GM18505 (cell line): ENCODE measurements around the gene ZNF672.
"Not testable (repeated sequence)": the region's sequence is repeated elsewhere in the genome, so short reads cannot be mapped to it uniquely, and the experiment has no call there.

Source experiments
- ATAC-seq: cut with Tn5 transposase; IDR thresholded peaks from one replicate; pipeline ENCODE4 v1.9.1; 2021; ENCODE audit not compliant: unreplicated experiment
- POLR2A ChIP-seq: IDR thresholded peaks from 4 replicates; pipeline ENCODE4 v1.6.1; 2011; ENCODE audit warnings: borderline replicate concordance; ENCODE audit not compliant: insufficient read depth, insufficient read length; ENCODE audit errors: extremely low read depth

The ZNF672 gene

DNA sequence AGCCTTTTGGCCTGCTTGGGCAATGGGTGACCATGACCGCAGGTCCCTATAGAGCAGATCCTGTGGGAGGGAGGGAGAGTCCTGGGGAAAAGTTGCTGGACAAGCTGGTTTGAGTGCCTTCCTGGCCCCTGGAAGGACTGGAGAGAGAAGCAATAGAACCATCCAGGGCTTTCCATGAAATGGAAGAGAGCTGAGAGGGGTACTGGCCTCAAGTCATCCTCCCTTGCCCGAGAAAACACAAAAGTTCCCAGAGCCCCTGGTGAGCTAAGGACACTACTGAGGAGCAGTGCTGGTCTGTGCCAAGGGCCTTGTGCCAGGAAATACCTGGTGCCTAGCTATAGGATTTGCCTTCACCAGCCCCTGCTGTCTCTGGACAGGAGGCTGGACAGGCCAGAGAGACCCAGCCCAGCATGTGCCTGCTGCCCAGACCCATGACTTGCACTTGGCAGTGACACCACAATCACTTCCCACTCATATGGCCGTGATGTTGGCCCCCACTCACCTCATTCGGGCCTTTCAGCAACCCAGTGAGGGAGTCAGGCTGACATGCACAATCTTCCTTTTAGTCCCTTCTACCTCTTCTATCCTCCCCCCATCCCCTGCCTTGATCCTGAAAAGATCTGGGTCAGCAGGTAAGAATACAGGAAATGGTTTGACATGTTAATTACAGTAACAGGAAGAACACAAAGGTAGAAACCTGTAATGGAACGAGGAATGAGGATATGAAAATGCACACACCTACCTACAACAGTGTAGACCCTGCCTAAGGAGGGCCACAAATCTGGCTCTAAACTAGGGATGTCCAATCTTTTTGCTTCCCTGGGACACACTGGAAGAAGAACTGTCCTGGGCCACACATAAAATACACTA lies 19.3 kb upstream of the ZNF672 start:
- no peak for ATAC-seq
- TF ChIP-seq POLR2A: no peak

DNA sequence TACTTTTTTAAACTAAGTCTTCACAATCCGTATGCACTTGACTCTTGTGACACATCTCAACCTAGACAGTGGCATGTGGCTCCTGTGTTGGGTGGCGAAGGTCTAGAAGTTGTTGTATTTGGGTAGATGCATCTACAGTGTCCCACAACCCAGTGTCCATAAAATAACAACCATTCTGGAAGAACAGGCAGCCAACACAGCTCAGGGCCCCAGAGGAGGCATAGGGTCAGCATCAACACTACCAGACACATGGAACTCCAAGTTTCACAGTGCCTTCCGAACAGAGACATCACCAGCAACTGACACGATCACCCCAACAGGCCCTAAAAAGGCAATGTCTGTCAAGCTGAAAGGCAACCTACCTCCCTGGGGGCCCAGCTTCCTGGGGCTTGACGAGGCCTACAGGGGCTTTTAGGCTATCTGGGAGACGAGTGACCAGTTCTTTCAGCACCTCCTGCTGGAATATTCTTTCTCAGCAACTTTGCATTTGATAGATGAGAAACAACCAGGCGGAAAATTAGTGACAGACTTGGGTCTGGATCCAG lies 17.9 kb upstream of the ZNF672 start:
- no peak for ATAC-seq

DNA sequence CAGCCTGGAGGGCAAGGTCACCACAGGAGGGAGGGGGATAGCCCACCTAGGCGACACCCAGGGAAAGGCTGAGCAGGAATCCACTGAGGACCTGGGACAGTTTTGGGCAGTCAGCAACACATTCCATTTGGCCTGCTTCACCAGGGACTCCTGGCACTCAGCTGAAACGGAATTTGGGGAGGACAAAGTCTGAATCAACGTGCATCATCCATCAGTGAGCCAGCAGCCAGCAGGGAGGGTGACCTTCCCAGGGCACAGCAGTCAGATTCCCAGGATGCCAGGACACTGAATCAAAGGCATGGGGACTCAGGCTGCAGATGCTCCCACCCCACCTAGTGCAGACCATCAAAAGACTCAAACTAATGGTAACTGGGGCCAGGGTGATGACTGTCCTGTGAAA lies 16.9 kb upstream of the ZNF672 start:
- no peak for TF ChIP-seq POLR2A
- no peak for ATAC-seq

More for the DNA sequence above, 17.9 kb upstream of the ZNF672 start:
- TF ChIP-seq POLR2A: no peak

DNA sequence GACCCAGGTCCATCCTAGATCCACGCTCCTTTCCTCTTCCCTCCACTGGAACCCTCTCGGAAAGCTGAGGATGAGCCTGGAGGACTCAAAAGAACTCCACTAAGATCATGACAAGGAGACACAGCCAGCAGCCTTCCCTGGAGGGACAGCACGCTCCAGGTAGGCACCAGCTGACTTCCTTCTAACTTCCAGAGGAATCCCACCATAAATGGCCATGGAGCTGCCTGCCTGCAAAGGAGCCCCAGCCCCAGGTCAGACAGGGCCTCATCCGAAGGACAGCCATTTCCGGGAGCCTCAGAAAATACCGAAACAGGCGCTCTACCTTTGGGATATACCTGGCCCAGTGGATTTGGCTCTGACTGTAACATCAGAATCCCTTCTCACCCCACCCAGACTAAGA lies 16.4 kb upstream of the ZNF672 start:
- ATAC-seq: no peak
- TF ChIP-seq POLR2A: no peak

DNA sequence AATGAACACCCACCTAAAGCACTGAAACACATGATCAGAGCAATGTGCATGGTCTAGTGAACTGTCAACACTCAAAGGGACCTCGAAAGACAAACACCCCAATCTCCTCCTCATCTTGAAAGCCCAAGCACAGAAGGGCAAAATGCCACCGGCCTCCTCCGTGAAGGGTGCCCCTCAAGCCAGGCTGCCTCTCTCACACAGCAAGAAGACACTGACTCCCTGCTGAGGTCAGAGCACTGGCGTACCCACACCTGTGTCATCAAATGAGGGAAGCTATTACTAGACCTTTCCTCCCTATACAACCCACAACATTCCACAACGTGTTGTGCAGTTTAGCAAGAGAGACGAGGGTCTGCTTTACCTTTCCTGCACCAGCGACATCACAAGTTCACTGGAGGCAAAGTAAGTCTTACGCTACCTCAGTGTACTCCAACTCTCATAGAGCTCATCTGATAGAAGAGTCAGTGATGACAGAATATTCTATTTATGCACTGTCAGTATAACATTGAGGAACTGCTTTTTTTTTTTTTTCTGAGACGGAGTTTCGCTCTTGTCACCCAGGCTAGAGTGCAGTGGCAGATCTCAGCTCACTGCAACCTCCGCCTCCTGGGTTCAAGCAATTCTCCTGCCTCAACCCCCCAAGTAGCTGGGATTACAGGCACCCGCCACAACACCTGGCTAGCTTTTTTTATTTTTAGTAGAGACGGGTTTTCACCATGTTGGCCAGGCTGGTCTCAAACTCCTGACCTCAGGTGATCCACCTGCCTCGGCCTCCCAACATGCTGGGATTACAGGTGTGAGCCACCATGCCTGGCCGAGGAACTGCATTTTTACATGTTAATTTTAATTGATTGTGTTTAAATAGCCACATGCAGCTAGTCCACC lies 15.6 kb upstream of the ZNF672 start:
- TF ChIP-seq POLR2A: no peak
- ATAC-seq: no peak

DNA sequence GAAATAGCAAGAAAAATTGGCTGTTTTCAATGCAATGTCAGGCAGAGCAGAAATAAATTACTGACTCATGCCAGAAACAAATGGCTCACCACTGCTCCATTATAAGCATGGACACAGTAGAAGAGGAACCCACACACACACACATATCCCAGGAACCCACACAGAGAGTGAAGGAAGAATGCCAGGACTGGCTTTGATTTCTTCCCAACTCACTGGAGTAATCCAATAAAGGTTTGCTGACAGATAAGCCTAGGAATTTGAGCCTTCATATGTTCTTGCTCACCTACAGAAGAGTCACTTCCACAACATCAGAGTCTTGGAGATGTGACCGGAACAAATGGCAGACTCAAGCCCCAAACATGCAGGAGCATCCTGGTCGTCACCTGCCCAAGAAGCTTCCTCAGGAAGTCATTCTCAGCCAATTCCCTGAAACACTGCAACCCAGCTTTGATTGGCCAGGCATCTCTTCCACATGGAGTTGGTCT lies 14.5 kb upstream of the ZNF672 start:
- TF ChIP-seq POLR2A: no peak
- no peak for ATAC-seq

DNA sequence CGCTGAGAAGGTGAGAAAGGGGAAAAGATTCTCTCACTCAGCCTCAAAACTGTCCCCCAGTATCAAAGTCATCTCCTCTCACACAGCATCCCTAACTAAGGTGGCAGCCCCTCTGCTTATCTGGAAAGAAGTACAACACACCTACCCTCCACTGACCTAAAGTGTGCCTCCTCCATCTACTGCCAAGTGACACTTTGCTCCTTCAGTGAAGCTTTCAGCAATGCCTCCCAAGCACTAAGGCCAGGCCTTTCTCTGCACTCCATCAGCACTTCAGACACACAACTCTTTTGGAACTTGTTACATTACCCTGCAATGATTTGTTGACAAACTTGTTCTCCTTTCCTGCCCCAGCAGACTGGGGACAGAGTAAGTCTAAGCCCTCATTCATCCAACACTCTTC lies 13.7 kb upstream of the ZNF672 start:
- no peak for ATAC-seq
- no peak for TF ChIP-seq POLR2A

DNA sequence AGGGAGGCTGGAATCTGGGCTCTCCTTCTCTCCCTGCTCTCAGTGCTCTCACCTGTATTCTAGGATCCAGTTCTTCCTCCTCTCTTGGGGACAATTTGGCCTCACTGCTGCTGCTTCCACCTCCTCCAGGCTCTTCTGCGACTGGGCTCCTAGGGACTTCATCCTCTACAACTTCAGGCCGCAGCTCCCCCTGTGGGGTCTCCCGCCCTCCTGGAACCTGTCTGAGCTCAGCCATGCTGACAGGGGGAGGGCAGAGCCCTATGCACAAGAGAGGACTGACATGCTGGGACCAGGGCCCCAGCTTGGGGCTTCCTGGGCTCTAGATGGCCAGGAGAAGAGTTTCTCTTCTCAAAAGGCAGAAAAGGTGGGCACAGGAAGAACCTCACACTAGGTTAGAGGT lies 13.3 kb upstream of the ZNF672 start:
- ATAC-seq: no peak
- TF ChIP-seq POLR2A: no peak

DNA sequence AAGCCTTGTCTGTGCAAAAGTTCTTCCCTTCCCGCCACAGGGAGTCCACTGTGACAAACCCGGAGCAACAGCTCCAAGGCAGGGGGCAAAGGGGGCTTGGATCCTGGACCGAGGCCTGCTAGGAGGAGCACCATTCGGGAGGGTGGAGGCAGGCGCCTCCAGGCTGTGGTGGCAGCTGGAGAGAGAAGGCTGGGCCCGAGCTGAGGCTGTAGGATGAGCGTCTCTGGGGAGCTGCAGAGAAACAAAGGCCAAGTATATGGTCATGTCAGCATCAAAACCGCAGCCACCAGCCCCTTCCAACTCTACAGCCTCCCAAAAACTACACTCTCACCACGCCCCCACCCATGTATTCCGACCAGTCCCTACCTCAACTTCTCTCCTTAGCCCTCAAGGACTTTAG lies 12.9 kb upstream of the ZNF672 start:
- no peak for TF ChIP-seq POLR2A
- ATAC-seq: no peak

DNA sequence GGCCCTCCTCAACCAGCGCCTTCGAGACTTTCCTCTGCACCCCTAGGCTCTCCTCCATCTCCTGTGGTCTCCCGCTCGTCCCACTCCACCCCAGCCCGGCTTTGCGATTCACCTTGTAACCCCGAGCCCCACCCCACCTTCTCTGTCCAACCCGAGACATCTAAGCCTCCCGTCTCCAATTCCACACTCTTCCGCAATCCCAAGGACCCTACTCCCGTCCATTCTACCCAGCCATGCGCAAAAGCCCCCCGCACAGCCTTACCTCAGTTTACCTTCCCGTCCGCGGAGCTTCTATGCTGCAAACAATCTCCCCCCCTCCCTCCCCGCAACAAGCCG lies 12.5 kb upstream of the ZNF672 start:
- peak; percentile 5 for ATAC-seq
- peak; percentile 20 for TF ChIP-seq POLR2A

DNA sequence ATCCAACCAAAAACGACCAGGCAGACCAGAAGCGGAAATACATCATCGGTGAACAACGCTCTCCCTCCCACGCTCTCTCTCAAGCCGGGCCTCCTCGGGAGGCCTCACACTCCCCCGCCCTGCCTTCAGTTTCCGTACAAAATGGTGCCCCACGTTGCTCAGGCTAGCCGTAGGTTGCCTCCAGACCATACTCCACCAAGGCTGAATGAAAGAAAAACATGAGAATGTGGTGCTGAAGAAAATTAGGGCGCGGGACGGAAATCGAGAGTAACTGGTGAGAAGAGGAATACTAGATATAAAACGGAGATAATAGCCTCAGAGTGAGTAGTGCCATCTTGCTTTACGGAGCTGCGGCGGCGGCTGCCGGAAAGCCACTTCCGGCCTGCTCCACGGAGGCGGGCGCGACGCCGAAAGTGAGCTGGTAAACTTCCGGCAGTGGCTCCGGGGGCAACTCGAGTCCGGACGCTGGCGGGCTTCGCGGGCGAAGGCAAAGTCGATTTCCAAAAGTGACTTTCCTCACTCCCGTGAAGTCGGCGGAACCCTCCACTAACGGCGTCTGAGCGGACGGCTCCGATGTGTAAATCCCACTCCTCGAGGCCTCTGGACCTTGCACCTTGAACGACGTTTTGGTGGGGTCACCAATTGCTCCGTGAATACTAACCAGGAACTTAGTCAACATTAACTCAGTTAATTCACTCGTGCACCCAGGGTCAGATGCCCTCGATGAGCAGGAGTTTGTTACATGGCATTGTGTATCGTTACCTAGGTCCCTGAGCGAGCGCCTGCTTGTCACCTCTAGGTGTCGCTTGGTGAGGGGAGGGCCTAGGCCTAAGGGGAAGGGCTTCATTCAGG lies 11.9 kb upstream of the ZNF672 start, which contains the start of gene SH3BP5L:
Gene SH3BP5L, minus strand, starts transcription at position 7 of the 852 bp plus-strand sequence. CDS start 980 bp downstream, outside the sequence.
- TF ChIP-seq POLR2A: peak; percentile 80

DNA sequence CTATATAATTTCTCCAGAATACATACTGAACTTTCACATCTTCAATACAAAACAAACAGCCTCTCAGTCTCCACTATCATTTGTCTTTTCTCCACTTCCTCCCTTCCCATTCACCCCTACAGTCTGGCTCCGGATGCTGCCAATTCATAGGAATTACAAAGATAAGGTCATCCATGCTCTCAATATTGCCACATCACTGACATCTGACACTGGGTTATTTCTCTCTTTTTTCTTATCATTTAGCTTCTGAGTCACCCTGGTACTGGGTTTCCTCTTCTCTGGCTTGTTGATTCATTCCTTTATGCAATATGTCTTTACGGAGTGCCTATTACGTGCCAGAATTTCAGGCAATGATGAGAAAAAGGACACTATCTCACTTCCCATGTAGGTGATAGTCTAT lies 9.2 kb upstream of the ZNF672 start:
- no peak for ATAC-seq
- no peak for TF ChIP-seq POLR2A

More for the DNA sequence above, 11.9 kb upstream of the ZNF672 start, which contains the start of gene SH3BP5L:
- peak; percentile 92 for ATAC-seq

DNA sequence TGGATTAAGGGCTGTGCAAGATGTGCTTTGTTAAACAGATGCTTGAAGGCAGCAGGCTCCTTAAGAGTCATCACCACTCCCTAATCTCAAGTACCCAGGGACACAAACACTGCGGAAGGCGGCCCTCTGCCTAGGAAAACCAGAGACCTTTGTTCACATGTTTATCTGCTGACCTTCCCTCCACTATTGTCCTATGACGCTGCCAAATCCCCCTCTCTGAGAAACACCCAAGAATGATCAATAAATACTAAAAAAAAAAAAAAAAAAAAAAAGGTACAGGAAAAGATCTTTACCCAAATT lies 7.4 kb upstream of the ZNF672 start:
- not testable (repeated sequence) for ATAC-seq
